Amniotic stem cell (primary cell): ENCODE measurements around the gene MTARC2.
"Not testable (repeated sequence)": the region's sequence is repeated elsewhere in the genome, so short reads cannot be mapped to it uniquely, and the experiment has no call there.

Experiments
- DNase-seq: peaks from one replicate; lab custom pipeline; 2025; lab: John Stamatoyannopoulos, UW

Gene MTARC2

DNA sequence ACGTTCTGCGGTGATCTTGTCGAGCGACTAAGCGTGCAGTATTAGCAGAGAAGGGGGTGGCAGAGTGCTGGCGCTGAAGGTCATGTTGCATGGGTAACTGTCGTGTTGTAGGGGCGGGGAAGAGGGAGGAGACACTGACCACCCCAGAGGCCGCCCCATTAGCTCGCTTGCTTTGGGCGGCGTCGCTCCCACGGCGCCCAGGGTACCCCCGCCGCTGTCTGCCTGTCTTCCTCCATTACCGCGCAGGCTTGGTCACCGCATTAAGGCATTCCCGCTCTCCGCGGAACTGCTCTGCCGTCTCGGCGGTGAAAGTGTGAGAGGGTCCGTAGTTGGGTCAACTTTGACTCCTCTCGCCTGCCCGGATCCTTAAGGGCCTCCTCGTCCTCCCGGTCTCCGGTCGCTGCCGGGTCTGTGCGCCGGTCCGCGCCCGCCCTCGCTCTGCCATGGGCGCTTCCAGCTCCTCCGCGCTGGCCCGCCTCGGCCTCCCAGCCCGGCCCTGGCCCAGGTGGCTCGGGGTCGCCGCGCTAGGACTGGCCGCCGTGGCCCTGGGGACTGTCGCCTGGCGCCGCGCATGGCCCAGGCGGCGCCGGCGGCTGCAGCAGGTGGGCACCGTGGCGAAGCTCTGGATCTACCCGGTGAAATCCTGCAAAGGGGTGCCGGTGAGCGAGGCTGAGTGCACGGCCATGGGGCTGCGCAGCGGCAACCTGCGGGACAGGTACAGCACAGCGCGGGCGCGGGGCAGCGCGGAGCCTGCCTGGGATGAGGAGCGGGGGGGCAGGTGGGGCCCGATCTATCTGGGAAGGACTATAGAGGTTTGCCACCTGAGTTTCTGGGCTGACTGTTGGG, at the start of gene MTARC2:
Gene MTARC2, plus strand, starts transcription at position 234 of the 846 bp plus-strand sequence. Its CDS starts 210 bp downstream, at position 444.
- peak; percentile 47 for DNase-seq

DNA sequence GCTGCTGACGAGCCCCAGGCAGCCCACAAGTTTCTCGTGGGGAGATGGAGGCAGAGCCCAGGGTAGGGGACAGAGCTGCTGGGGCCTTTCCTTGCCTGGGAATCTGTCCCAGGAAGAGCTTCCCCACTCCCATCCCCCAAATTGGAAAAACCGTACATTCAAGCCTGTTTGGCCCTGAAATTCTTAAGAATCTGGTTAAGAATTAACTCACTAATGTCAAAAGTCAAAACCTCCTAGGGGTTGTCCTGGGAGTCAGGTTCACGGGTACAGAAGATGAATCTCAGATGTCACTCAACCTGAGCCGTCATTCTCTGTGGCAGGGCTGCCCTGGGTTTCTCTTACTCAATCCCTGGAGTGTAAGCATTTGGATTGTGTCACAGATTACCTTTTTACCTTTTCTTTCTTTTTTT, 49.5 kb upstream of the MTARC2 start:
- no peak for DNase-seq

DNA sequence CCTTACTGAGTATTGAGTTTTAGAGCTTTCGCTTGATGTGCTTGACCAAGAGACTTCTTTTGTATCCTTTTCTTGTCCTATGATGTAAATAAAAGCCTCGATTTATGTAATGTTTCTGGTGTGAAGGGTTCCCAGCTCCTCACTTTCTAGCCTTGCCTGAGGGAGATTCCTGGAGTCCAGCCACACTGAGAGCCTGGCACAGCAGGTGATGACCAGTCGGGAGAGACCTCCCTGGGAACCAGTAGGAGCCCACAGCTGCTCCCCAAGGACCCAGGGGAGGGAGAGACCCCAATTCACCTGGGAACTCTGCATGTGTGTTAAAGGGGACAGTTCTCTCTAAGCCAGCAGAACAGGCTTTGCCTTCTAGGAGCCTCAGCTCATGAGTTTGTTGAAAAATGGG, 49.1 kb upstream of the MTARC2 start:
- DNase-seq = no peak

DNA sequence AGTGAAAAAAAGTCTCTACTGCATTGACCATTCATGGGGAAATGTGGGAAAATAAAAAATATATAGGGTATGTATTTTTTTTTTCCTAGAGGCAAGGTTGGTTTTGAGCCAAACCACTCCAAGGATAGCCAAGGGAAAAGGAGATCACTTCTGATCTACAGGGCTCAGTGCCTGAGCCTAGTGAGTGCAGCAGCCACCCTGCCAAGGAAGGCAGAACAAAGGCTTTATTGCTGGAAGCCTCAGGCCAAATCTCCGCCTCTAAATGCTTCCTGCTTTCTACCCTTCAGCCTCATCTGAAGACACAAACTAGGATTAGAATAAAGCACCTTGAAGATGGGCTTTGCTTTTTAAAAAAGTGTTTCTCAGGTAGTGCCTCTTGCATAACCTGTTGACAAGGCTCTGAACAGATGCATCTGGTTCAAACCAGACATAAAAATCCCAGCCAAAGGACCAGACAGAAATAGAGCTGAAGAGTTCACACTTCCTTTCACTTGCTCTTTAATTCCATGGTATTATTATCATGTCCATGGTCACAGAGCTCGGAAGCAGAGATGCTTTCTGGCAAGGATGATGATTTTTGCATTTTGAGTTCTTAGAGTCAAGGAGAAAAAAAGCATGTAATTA, 47.5 kb upstream of the MTARC2 start:
- no peak for DNase-seq

DNA sequence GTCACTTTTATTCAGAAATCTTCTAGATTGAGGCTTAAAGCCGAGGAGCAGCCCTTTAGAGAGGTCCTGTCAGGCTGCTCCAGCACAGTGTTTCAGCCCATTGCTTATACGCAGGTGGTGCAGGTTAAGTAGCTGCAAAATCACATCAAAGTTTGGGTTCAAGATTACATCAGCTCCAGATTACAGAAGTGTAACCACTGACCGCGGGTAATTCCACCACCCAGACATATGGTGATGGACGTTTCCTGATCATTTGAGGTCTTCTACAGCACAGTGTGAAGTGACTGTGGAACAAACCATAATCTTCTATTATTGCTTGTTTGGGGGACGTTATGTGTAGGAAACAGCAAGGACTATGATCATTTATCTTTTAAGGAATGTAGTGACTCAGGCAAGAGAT, 46.1 kb upstream of the MTARC2 start:
- DNase-seq = no peak

DNA sequence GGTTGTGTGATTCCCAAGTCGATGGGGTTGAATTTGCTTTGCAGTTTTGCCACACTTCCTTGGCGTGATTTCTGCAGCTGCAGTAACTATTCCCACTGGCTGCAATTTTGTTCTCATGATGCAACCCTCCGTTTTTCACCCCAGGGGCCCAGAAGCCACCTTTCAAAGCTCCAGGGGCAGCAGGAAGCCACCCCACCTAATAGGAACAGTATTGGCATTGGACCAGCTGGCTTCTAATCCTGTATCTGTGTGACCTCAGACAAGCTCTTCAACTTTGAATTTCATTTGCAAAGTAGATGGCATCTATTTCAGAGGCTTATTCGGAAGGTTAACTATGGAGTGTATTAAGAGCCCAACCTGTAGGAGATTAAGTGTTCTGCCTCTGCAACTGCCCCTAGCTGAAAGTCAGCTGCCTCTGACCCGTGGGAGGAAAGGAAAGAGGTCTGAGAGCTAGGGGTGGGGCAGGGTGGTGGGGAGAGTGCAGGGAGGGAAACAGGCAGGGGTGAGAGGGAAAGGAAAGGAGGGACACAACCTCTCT, 45.3 kb upstream of the MTARC2 start:
- no peak for DNase-seq

DNA sequence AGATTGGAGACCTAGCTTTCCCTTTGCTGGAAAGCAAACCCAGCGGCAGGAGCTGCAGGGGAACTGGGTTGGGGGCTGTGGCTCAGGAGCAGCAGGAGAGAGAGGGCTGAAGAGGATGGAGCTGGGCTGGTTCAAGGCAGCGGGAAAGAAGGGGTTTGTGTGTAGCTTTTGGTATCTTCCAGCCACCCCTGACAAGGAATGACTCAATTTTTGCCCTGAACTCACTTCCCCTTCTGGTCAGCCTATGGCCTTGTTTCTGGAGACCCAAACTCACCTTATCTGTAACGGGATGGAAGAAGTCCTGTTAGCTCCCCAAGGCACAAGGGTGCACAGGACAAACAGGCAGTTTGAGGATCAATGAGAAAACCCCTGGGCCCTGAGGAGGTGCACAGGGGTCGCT, 44.8 kb upstream of the MTARC2 start:
- no peak for DNase-seq

DNA sequence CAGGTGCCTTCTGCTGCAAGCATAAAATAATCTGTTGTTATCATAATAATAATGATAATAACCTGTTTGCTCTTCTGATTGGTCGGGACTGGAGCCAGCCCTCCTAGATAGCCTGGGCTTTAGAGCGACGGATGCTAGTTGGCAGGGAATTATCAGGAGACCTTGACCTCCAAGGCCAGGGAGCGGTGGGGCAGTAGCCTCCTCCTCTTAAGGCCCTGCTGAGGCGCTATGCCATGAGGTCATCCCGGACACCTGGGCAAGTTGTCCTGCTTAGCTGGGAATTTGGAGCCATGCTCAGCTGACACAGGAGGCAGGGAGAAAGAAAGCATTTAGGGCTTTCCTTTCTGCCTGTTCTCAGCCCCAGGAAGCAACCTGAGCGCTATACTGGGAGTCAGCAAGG, 42.3 kb upstream of the MTARC2 start:
- no peak for DNase-seq

DNA sequence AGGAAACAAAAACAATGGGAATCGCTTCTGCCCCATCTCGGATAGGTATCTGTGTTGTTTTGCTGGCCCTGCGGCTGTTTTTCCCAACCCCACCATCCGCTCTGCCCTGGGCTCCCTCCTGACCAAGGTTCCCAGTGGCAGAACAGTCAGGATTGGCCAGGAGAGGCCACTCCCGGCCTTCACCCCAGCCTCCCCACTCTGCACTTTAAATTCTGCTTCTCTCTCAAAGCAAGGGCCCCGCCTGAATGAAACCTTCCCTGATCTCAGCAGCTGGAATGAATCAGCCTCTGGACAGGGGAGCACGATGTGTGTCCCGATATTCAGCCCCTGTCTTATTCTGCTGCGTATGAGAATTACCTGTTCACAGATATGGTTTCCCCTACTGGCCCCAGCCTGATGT, 41.6 kb upstream of the MTARC2 start:
- DNase-seq = no peak

DNA sequence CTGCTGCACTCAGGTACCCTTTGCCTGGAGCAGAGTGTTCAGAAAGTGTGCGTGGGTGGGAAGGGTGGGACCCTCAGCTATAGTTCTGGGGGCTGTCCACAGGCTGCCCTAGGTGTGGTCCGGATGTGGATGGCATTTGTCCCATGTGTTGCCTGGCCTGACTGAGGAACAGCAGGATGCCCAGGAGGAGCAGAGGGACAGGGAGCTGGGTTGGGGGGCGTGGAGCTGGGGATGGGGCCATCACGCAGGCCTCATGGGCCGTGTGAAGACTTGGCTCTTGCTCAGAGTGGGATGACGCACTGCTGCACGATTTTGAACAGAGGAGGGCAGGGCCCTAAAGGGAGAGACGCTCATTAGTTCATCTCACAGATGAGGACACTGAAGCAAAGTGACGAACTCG, 41.0 kb upstream of the MTARC2 start:
- DNase-seq = no peak

DNA sequence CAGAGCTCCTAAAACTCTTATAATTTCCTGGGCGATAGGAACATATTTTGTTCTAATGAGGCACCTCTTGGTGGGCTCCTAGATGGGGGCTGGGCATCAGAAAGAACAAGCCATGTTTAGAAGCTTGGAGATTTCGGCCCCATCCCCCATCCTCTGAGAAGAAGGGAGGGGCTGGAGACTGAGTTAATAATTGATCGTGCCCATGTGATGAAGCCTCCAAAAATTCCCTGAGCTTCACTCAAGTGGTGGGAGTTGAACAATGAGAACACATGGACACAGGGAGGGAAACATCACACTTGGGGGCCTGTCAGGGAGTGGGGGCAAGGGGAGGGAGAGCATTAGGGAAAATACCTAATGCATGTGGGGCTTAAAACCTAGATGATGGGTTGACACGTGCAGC, 39.9 kb upstream of the MTARC2 start:
- DNase-seq = no peak

DNA sequence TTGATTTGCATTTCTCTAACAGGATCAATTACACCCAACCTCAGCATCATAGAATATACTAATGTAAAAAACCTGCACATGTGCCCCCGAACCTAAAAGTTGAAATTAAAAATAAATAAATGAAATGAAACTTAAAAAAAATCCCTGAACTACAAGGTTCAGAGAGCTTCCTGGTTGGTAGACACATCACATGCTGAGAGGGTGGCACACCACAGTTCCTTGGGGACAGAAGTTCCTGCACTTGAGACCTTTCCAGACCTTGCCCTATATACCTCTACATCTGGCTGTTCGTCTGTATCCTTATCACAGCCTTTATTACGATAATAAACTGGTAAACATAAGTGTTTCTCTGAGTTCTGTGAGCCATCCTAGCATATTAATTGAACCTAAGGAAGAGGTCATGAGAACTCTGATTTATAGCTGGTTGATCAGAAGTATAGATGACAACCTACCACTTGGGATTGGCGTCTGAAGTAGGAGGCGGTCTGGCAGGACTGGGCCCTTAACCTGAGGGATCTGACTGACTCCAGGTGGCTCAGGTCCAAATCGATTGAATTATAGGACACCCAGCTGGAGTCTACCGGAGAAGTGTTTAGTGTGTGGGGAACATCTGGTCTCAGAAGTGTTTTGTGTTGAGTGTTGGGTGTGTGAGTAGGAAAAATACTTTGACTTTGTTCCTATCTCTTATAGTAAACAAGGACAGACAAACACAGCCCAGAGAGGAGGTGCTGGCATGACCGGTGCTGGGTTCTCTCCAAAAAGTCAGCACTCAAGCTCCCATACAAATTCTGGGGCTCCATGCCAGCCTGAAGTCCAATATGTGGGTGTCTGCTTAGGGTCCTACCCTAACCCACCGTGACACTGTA, 39.0 kb upstream of the MTARC2 start:
- no peak for DNase-seq

DNA sequence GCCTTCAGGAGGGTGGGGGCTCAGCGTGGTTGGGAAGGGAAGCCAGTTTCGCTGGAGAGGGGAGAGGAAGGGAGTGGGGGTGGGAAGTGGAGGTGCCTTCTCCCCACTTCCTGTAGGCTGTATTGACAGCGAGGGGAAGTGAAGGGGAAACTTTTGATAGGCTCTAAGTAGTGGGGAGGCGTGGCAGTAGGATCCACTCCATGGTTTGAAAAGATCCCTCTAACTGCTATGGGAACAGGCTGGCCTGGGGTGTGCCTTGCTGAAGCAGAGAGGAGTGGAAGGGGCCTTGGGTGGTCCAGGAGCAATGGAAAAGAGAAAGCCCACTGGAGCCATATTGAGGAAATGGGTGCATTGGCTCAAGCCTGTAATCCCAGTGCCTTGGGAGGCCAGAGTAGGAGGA, 37.8 kb upstream of the MTARC2 start:
- DNase-seq = no peak

DNA sequence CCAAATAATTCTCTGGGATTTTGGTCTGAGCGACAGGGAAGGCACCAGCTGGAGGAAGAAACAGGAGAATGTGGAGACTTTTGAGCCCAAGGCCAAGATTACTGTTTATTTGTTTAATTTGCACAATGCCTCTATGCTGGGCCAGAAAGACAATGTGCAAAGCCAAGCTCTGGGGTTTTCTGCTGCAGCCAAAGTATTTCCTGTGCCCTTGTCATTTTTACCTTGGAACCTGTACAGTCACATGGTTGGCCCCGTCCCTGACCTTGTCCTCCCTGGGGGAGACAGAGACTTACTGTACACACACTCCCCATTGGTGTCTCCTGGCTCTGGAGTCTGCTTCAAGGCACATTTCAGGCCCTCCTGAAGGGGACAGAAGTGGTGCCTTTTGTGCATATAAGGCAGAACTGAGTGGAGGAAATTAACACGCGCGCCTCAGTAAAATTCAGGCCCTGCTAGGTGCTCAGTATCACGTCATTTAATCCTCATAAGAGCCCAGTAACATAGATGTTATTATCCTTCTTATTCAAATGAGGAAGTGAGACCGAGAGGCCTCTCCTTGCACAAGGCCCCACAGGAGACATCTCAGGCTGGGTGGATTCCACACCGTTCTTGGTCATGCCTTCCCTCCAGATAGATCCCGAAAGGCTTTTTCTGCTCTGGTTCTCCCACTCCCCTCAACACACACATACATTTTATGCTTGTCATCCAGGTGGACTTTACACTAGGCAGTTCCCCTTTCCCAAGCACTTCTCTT, 36.9 kb upstream of the MTARC2 start:
- DNase-seq = no peak

DNA sequence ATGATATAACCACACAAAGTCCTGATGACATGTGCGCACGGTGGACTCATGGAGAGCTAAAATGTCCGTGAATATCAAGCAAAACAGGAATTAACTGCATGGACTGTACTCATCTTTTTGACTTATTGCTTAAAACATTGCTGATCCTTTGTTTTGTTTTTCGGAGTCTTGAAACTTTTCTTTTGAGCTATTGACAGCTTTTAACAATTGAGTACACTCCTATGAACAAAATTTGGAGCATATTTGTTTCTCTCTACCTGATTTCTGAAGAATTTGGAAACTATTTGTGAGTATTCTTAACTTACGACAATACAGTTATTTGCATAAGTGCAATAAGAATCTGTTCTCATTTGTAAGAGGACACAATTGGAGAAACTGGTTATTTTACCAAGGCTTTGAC, 32.1 kb upstream of the MTARC2 start:
- not testable (repeated sequence) for DNase-seq

DNA sequence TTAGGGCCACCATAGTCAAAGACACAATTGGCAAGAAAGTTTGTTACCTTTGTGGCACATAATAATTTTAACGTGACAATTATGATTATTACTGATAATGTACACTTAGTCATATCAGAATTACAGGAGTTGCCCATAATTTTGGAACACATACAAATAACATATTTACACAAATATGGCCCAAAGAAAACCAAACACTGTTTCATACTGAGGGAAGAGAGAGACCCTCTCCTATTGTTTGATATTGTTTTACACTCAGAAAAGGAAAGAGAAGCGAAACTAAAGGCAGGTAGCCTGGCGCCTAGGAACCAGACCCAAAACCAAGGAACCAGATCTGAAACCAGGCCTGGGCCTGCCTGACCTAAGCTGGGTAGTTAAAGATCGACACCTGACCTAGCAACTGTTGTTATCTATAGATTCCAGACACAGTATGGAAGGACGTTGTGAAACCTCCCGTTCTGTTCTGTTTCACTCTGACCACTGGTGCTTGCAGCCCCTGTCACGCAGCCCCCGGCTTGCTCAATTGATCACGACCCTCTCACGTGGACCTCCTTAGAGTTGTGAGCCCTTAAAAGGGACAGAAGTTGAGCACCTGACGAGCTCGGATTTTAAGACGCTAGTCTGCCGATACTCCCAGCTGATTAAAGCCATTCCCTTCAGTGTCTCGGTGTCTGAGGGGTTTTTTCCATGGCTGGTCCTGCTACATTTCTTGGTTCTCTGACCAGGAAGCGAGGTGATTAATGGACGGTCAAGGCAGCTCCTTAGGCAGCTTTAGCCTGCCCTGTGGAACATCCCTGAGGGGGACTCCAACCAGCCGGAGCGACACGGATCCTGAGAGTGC, 30.1 kb upstream of the MTARC2 start:
- DNase-seq = no peak

DNA sequence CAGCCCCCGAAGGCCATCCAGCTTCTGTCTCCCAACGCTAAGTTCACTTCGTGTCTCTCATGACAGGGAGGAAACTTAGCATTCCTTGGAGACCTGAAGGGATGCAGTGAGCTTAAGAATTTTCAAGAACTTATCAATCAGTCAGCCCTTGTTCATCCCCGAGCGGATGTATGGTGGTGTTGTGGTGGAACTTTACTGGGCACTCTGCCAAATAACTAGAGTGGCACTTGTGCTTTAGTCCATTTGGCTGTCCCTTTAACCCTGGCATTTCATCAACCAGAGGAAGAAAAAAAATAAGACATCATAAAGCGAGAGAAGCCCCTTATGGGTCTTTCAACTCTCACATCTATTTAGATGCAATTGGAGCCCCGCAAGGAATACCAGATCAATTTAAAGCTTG, 26.9 kb upstream of the MTARC2 start:
- DNase-seq = not testable (repeated sequence)

DNA sequence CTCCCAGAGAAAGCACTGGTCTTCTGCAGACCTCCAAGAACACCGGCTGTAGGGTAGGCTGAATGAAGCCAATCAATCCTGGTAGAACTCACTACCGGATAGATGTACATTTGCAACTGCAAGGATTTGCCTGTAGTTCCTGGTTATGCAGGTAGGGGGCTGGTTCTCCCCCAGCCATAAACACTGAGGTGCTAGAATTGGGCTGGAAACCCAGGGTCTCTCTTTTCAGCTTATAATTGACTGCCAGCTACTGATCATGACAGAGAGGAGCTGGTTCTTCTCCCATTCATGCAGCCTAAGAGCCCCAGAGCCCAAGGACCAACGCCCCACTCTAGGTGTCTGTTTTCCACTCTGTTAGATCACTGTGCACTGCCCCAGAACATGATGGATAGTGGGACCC, 21.5 kb upstream of the MTARC2 start:
- no peak for DNase-seq

DNA sequence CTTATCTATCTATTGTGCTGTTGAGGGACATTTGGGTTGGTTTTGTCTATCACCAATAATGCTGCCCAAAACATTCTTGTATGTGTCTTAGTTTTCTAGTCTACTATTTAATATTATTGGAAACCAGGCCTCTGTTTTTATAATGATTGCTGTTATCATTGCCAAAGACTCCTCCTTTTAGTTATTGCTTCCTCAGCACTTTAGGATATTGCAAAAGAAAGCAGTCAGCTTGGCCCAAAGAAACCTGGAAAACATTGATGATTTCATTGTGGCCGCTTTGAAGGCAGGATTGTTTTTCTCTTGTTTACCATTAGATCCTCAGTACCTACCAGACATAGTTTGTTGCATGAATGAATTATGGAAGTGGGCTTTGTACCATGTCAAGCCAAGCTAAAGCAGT, 20.6 kb upstream of the MTARC2 start:
- no peak for DNase-seq

DNA sequence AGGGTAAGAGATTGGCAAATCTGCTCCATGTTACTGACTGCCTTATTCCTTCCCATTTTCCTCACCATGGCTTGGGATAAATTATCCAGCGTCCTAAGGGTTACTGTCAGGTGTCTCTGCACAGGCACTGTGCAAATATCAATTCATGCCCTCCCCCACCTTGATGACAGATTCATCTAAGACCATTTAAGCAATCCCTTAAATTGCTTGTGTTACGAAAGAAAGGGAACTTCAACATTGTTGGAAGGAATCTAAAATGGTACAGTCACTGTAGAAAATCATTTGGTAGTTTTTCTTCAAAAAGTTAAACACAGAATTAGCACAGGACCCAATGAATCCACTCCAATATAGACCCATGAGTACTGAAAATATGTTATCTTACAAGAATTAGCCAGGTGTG, 17.6 kb upstream of the MTARC2 start:
- DNase-seq = no peak

DNA sequence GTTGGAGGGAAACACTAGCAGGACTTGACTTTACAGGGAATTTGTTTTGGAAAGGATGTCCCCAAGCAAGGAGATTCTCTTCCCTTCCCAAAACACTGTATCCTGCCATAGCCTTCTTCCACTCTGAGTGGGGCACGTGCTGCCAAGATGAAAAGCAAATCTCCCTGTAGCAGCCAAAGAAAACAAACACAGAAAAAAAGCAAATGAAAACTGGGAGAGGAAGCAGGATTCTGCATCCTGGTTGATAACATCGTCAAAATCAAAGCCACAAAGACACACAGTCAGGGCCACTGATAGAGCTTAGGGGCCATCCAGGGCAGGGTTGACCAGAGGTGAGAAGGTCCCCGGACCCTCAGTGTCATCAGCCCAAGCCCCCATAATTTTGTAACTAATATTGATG, 16.0 kb upstream of the MTARC2 start:
- DNase-seq = no peak
